Mesothelial cell of epicardium (in vitro differentiated cells): ENCODE measurements around the gene ELFN1. TPM values are rescaled to one million over a fixed set of nuclear protein-coding genes. Genes with fewer than 3 reads are reported as not detected.

Experiments used
- DNase-seq, 2 experiments: peaks; one replicate each; pipeline ENCODE4 v3.0.0; 2021; ENCODE audit warnings: low spot score in 2 of 2; ENCODE audit not compliant: unreplicated experiment in 2 of 2
- H3K27ac Mint-ChIP-seq: 2 replicates; pipeline ENCODE4 v1.8.0; 2021; ENCODE audit warnings: mixed read lengths
- H3K27me3 Mint-ChIP-seq: 2 replicates; pipeline ENCODE4 v1.8.0; 2021; ENCODE audit warnings: low read depth, mixed read lengths
- H3K36me3 Mint-ChIP-seq: 2 replicates; pipeline ENCODE4 v1.8.0; 2021; ENCODE audit warnings: mixed read lengths
- H3K4me1 Mint-ChIP-seq: 2 replicates; pipeline ENCODE4 v1.8.0; 2021; ENCODE audit warnings: mixed read lengths
- H3K4me3 Mint-ChIP-seq: 2 replicates; pipeline ENCODE4 v1.8.0; 2021; ENCODE audit warnings: mild to moderate bottlenecking, moderate library complexity, mixed read lengths
- H3K9me3 Mint-ChIP-seq: 2 replicates; pipeline ENCODE4 v1.8.0; 2021; ENCODE audit warnings: mixed read lengths
- CTCF ChIP-seq: fragments of 200-600 bp; sonication (generic); IDR thresholded peaks from one replicate; pipeline ENCODE4 v1.5.0; 2021; ENCODE audit warnings: antibody characterized with exemption; ENCODE audit not compliant: unreplicated experiment
- total RNA-seq: library from RNA; stranded (reverse); gene quantifications from 3 replicates; pipeline ENCODE4 v1.2.1, GENCODE V29; 2021

ELFN1 gene
- total RNA-seq, 1 donor from 2014 or later = 13.5 TPM

GRCh38 chr7:1725199-1725690 is 55.2 kb downstream of the ELFN1 start:
- H3K36me3 Mint-ChIP-seq = peaks cover 9% of the 10 kb centered on the region
- no peak overlapping the region for H3K27ac Mint-ChIP-seq
- H3K9me3 Mint-ChIP-seq = peaks cover 4% of the 10 kb centered on the region
- no peak for TF ChIP-seq CTCF
- no peak overlapping the region for H3K4me3 Mint-ChIP-seq
- no peaks in the 10 kb centered on the region for H3K4me1 Mint-ChIP-seq
- no peak for DNase-seq
- H3K27me3 Mint-ChIP-seq = peaks cover 1% of the 10 kb centered on the region

- H3K27ac Mint-ChIP-seq = no peak overlapping the region
- DNase-seq = no peak
- H3K4me1 Mint-ChIP-seq = no peaks in the 10 kb centered on the region
- H3K27me3 Mint-ChIP-seq = peaks cover 1% of the 10 kb centered on the region
- H3K36me3 Mint-ChIP-seq = peaks cover 15% of the 10 kb centered on the region
- no peak for TF ChIP-seq CTCF
- no peak overlapping the region for H3K4me3 Mint-ChIP-seq
- H3K9me3 Mint-ChIP-seq = peaks cover 11% of the 10 kb centered on the region
These were observed 55.9 kb downstream of the ELFN1 start for GRCh38 chr7:1725766-1726630.

GRCh38 chr7:1727079-1727478 is 57.0 kb downstream of the ELFN1 start:
- no peak for TF ChIP-seq CTCF
- Mint-ChIP-seq H3K27me3 (peaks cover 1% of the 10 kb centered on the region), H3K27ac (no peak overlapping the region), H3K36me3 (peaks cover 19% of the 10 kb centered on the region), H3K9me3 (peaks cover 14% of the 10 kb centered on the region), H3K4me1 (no peaks in the 10 kb centered on the region), H3K4me3 (no peak overlapping the region)
- DNase-seq = no peak

GRCh38 chr7:1727812-1728570 is 57.9 kb downstream of the ELFN1 start:
- no peak overlapping the region for H3K27ac Mint-ChIP-seq
- H3K4me3 Mint-ChIP-seq = no peak overlapping the region
- H3K9me3 Mint-ChIP-seq = peaks cover 14% of the 10 kb centered on the region
- peaks cover 6% of the 10 kb centered on the region for H3K27me3 Mint-ChIP-seq
- no peaks in the 10 kb centered on the region for H3K4me1 Mint-ChIP-seq
- DNase-seq = no peak
- no peak for TF ChIP-seq CTCF
- H3K36me3 Mint-ChIP-seq = peaks cover 19% of the 10 kb centered on the region

GRCh38 chr7:1729183-1729582 is 59.1 kb downstream of the ELFN1 start:
- Mint-ChIP-seq H3K36me3 (peaks cover 19% of the 10 kb centered on the region), H3K27ac (no peak overlapping the region), H3K4me3 (no peak overlapping the region), H3K9me3 (peaks cover 14% of the 10 kb centered on the region), H3K27me3 (peaks cover 12% of the 10 kb centered on the region), H3K4me1 (no peaks in the 10 kb centered on the region)
- no peak for TF ChIP-seq CTCF
- no peak for DNase-seq
